Left lung (tissue), 10 donors: ENCODE data around the gene SND1. TPM values are rescaled to one million over a fixed set of nuclear protein-coding genes. Genes with fewer than 3 reads are reported as not detected.

ENCODE experiments used
- ATAC-seq: fragments of 200-7000 bp; cut with Tn5 transposase; one replicate; pipeline ENCODE4 v1.9.1; 2020; ENCODE audit warnings: moderate library complexity
- DNase-seq, 4 donors: peaks; one replicate each; pipeline ENCODE4 v3.0.0-alpha.2; 2013 to 2020
- H3K27ac ChIP-seq, 2 donors: fragments of 200-600 bp; sonication (generic) in 1 of 2; one replicate each; pipeline versions ENCODE4 v1.5.0 to v1.8.0; 2020 to 2021
- H3K27me3 ChIP-seq, 2 donors: fragments of 200-600 bp; sonication (generic) in 1 of 2; one replicate each; pipeline versions ENCODE4 v1.5.0 to v1.8.0; 2020 to 2021
- H3K36me3 ChIP-seq, 2 donors: fragments of 200-600 bp; sonication (generic) in 1 of 2; one replicate each; pipeline versions ENCODE4 v1.5.0 to v1.8.0; 2020 to 2021
- H3K4me1 ChIP-seq, 2 donors: fragments of 200-600 bp; one replicate each; pipeline ENCODE4 v1.8.0; 2021
- H3K4me3 ChIP-seq, 2 donors: fragments of 200-600 bp; sonication (generic) in 1 of 2; one replicate each; pipeline versions ENCODE4 v1.5.0 to v1.8.0; 2020 to 2021; ENCODE audit warnings: mild to moderate bottlenecking in 1 of 2
- H3K9me3 ChIP-seq, 2 donors: fragments of 200-600 bp; sonication (generic) in 1 of 2; one replicate each; pipeline versions ENCODE4 v1.5.0 to v1.8.0; 2020 to 2021
- CTCF ChIP-seq, 2 donors: fragments of 200-600 bp; sonication (generic) in 1 of 2; IDR thresholded peaks; one replicate each; pipeline versions ENCODE4 v1.5.0 to v1.8.0; 2021; ENCODE audit warnings: antibody characterized with exemption in 2 of 2
- intact Hi-C, 2 donors: fragments of 100-400 bp; cut with DNase I; formaldehyde crosslinking; loops; one replicate each; pipeline versions ENCODE4 v1.11.2 to v1.14.2; 2022
- polyA plus RNA-seq, 6 donors: library from polyadenylated mRNA; unstranded; fragments of 120-200 nt; gene quantifications; one replicate each; pipeline ENCODE4 v1.2.1, GENCODE V29; 2013; ENCODE audit not compliant: insufficient read length in 6 of 6
- total RNA-seq, 2 donors: library from RNA; stranded (reverse); fragmentation: NEBNext Ultra II Directional; extraction: Animal tissue kit (Norgen Biotek cat#: 25700); gene quantifications; one replicate each; pipeline ENCODE4 v1.2.1, GENCODE V29; 2021
- donor health status: DM: no; HTN: yes; CAD: no.
- donor health status: DM: no; HTN: no; CAD: no.

The SND1 gene
- total and polyA plus RNA-seq, 8 donors: 141 to 229 (median 156) TPM

GRCh38 chr7:128026551-128026950 is 374.6 kb downstream of the SND1 start:
- no peak for TF ChIP-seq CTCF (IDR thresholded peaks at IDR 0.05)
- H3K27ac ChIP-seq: peak overlapping the region in 1 of 2 donors; percentile 71
- peaks cover 15 to 91% of the 10 kb centered on the region in 2 donors for H3K4me1 ChIP-seq
- intact Hi-C loops: no loop called here
- H3K4me3 ChIP-seq: no peak overlapping the region
- H3K9me3 ChIP-seq: no peaks in the 10 kb centered on the region
- peaks cover 0 to 11% of the 10 kb centered on the region in 2 donors for H3K36me3 ChIP-seq
- DNase-seq (no peak), ATAC-seq (no peak)
- no peaks in the 10 kb centered on the region for H3K27me3 ChIP-seq

DNA sequence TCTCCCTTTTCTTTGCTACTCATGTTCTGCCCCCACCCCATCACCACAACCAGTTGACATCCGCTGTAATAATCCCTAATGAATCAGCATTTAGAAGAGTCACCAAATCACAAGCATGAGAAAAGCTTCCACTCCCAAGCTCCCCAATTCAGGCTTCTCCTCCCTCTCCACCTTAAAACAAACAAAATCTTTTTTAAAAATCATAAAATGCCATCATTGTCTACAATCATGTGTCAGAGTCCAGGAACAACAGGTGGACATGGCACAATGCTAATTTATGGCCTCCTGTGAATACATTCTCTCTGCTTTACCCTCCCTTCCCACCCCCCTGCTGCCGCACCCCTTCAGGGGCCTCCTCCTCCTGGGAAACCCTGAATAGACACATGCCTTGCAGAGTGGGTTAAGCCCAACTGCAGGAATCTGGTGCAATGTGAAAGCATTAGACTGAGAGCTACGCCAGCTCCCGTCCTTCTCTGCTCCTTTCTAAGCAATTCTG is 375.5 kb downstream of the SND1 start:
- Histone ChIP-seq H3K27me3 (peaks cover 0 to 3% of the 10 kb centered on the region in 2 donors), H3K36me3 (peaks cover 0 to 11% of the 10 kb centered on the region in 2 donors), H3K9me3 (no peaks in the 10 kb centered on the region), H3K27ac (peak overlapping the region in 1 of 2 donors; percentile 41), H3K4me3 (peak overlapping the region in 1 of 2 donors; percentile 15), H3K4me1 (peaks cover 16 to 85% of the 10 kb centered on the region in 2 donors)
- TF ChIP-seq CTCF (IDR thresholded peaks at IDR 0.05): no peak
- intact Hi-C loops: no loop called here
- DNase-seq: peak in 1 of 4 donors; percentile 40
- no peak for ATAC-seq

GRCh38 chr7:128029405-128029995 is 377.5 kb downstream of the SND1 start:
- intact Hi-C loops: no loop called here
- TF ChIP-seq CTCF (IDR thresholded peaks at IDR 0.05): no peak
- ATAC-seq: no peak

DNA sequence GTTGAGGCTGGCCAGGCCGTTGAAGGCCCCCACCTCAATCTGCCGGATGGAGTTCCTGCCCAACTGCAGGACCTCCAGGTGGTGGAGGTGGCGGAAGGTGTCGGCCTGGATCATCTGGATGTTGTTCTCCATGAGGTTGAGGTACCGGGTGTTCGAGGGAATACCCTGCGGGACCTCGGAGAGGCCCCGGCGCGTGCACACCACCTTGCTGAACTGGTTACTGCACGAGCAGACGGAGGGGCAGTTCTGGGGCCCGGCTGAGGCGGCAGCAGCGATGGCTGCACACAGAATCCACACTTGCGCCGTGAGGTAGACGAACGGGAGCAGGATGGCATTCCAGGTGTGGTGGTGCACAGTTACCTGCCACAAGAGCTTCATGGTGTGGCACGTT is 378.3 kb downstream of the SND1 start:
- ATAC-seq: no peak
- Histone ChIP-seq H3K36me3 (peaks cover 0 to 11% of the 10 kb centered on the region in 2 donors), H3K27me3 (peaks cover 0 to 7% of the 10 kb centered on the region in 2 donors), H3K4me3 (peak overlapping the region; percentile 37 to 59), H3K27ac (peak overlapping the region in 1 of 2 donors; percentile 84), H3K4me1 (peaks cover 15 to 69% of the 10 kb centered on the region in 2 donors), H3K9me3 (no peaks in the 10 kb centered on the region)
- no peak for DNase-seq
- TF ChIP-seq CTCF (IDR thresholded peaks at IDR 0.05): no peak
- intact Hi-C loops: no loop called here

More at GRCh38 chr7:128029405-128029995, 377.5 kb downstream of the SND1 start:
- Histone ChIP-seq H3K27ac (no peak overlapping the region), H3K4me3 (no peak overlapping the region), H3K9me3 (no peaks in the 10 kb centered on the region), H3K4me1 (peaks cover 15 to 77% of the 10 kb centered on the region in 2 donors), H3K36me3 (peaks cover 0 to 11% of the 10 kb centered on the region in 2 donors), H3K27me3 (peaks cover 0 to 7% of the 10 kb centered on the region in 2 donors)
- DNase-seq: no peak
